HG03066 (cell line): ENCODE results near the gene ZNF710.
A peak's percentile ranks its signal among the peaks of the same experiment; 100 is the strongest.
"Not testable (repeated sequence)": the region's sequence is repeated elsewhere in the genome, so short reads cannot be mapped to it uniquely, and the experiment has no call there.

Experiments used
- ATAC-seq: cut with Tn5 transposase; IDR thresholded peaks from one replicate; pipeline ENCODE4 v1.9.1; 2021; ENCODE audit warnings: low read depth; ENCODE audit not compliant: unreplicated experiment

Gene ZNF710

GRCh38 chr15:90056529-90056928, 55.4 kb downstream of the ZNF710 start:
- ATAC-seq, result no peak

GRCh38 chr15:90058308-90058707, 57.2 kb downstream of the ZNF710 start:
- peak; percentile 34 for ATAC-seq

- no peak for ATAC-seq
Measured at GRCh38 chr15:90058775-90059174, 57.7 kb downstream of the ZNF710 start.

- peak; percentile 87 for ATAC-seq
Measured at GRCh38 chr15:90059208-90059985, 58.3 kb downstream of the ZNF710 start.

- ATAC-seq, result no peak
Measured at GRCh38 chr15:90060797-90061196, 59.7 kb downstream of the ZNF710 start.

DNA sequence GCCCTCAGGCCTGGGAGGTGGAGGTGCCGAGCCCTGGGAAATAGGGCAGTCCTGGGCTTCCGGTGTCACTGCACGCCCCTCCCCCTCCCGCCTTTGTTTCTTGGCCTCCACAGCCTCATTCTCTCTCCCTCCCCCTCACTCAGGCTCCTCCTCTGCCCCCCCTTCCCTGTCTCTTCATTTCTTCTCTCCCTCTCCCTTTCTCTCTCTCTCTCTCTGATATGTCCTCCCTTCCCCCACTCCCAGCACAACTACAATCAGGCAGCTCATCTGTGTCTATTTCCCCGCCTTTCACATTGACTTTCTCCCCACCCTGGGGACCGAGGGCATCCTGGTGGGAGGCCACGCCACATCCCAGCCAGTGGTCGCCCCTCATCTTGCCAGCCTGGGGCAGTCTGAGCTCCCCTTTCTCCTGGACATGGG, 60.9 kb downstream of the ZNF710 start:
- no peak for ATAC-seq

DNA sequence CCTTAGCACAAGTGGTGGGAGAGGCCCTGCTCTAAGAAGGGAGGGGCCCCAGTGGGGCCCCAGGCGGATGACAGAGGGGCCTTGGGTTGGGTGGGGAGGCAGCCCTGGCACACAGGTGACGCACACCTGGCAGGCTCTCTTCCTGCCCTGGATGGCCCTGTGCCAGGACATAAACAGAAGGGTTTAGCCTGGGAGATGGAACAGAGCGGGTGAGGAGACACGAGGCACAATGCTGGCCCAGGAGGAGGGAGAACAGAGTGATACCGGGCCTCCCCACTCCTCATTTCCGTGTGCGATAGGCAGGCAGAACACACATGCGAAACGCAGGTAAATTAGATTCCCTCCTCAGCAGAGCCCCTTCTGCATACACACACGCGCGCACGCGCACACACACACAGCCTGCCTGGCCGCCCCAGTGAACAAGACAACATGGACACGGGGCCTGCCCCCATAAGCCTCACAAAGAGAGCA, 61.4 kb downstream of the ZNF710 start:
- ATAC-seq, result no peak

GRCh38 chr15:90062973-90063769, 62.0 kb downstream of the ZNF710 start:
- ATAC-seq, result no peak

- no peak for ATAC-seq
Measured at GRCh38 chr15:90063770-90064247, 62.7 kb downstream of the ZNF710 start.

DNA sequence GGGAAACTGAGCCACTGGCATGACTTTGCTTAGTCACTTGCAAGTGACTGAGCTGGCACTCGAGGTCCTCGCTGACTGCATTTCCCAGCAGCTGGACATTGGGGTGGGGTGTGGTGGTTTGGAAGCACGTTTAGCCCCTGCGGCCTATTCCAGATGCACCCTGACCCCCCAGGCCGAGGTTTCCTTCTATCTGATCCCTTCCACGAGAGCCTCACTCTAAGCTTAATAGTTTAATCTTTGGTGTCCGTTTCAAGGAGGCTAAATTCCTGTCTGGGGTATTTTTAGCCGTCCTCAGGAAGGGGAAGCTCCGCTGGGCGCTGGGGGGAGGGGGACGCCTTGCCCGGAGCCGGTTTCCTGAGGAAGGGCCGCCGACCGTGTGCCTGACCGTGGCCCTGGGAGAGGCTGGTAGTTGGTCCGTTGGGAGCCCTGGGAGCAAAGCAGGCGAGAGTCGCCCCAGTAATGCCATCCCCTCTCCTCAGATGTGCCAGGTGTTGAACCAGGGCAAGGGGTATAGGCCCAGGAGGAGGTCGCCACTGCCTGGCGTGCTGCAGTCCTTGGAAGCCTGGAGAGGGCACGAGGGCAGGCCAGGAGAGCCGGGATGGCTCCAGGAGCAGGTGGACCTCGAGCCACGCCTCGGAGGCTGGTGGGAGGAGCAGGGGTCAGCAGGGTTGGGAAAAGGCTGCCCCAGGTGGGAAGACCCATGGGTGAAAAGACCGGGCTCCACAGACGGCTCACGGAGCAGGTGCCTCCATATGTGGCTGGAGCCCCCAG, 64.0 kb downstream of the ZNF710 start:
- no peak for ATAC-seq

DNA sequence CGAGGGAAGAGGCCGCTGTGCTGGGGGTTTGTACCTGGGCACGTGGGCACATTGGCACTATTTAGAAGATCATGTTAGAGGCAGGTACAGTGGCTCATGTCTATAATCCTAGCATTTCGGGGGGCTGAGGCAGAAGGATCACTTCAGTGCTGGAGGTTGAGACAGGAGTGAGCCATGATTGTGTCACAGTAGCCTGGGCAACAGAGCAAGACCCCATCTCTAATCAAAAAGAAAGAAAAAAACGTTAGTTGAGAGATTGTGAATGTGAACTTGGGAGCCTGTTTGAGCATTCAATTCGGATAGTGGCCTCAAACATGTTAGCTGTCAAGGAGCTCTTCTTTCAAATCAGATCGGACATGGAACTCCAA, 64.5 kb downstream of the ZNF710 start:
- ATAC-seq, result no peak

DNA sequence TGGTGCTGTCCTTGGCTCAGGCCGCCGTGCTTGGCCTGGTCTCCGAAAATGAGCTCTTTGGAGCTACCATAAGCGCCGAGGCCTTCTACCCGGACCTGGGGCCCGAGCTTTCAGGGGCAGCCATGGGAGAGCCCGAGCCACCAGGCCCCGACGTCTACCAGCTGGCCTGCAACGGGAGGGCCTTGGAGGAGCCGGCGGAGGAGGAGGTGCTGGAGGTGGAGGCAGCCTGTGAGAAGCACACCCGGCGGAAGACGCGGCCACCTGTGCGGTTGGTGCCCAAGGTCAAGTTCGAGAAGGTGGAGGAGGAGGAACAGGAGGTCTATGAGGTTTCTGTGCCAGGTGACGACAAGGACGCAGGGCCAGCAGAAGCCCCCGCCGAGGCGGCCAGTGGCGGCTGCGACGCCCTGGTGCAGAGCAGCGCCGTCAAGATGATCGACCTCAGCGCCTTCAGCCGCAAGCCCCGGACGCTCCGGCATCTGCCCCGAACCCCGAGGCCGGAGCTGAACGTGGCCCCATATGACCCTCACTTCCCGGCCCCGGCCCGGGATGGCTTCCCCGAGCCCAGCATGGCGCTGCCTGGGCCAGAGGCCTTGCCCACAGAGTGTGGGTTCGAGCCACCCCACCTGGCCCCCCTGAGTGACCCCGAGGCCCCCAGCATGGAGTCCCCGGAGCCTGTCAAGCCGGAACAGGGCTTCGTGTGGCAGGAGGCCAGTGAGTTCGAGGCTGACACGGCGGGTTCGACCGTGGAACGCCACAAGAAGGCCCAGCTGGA, 66.2 kb downstream of the ZNF710 start:
- ATAC-seq, result no peak

DNA sequence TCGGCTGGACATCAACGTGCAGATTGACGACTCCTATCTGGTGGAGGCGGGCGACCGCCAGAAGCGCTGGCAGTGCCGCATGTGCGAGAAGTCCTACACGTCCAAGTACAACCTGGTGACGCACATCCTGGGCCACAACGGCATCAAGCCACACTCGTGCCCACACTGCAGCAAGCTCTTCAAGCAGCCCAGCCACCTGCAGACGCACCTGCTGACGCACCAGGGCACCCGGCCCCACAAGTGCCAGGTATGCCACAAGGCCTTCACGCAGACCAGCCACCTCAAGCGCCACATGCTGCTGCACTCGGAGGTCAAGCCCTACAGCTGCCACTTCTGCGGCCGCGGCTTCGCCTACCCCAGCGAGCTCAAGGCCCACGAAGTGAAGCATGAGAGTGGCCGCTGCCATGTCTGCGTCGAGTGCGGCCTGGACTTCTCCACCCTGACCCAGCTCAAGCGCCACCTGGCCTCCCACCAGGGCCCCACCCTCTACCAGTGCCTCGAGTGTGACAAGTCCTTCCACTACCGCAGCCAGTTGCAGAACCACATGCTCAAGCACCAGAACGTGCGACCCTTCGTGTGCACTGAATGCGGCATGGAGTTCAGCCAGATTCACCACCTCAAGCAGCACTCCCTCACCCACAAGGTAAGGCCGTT, 67.0 kb downstream of the ZNF710 start:
- no peak for ATAC-seq

DNA sequence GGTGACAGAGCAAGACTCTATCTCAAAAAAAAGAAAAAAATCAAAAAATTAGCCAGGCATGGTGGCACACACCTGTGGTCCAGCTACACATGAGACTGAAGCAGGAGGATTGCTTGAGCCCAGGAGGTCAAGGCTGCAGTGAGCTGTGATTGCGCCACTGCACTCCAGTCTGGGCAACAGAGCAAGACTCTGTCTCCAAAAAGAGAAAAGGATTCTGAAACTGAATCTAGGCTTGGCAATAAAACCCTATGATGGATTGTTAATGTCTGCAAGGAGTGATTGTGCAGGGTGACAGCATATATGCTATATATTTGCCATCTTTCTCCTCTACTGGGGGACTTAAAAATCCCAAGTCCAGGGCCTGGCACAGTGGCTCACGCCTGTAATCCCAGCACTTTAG, 69.5 kb downstream of the ZNF710 start:
- ATAC-seq, result not testable (repeated sequence)

- ATAC-seq, result no peak
Measured at GRCh38 chr15:90071220-90071807, 70.2 kb downstream of the ZNF710 start.

GRCh38 chr15:90072978-90073640, 72.0 kb downstream of the ZNF710 start:
- ATAC-seq, result no peak

DNA sequence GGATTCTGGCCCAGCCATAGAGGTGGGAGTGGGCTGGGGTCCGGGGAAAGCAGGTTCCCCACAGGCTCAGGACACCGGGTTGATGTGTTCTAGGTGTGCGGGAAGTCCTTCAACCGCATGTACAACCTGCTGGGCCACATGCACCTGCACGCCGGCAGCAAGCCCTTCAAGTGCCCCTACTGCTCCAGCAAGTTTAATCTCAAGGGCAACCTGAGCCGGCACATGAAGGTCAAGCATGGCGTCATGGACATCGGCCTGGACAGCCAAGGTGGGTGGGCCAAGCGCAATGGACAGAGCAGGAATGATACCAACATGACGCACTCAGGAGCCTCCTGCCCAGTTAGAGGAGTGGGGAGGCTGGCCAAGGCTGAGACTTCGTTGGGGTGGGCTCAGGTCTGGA, 72.9 kb downstream of the ZNF710 start:
- ATAC-seq, result no peak

- no peak for ATAC-seq
Measured at GRCh38 chr15:90074916-90075315, 73.8 kb downstream of the ZNF710 start.
